Right forelimb (tissue), 1 donor: ENCODE results near the gene PDLIM5.

Experiments
- DNase-seq: peaks from one replicate; pipeline ENCODE4 v3.0.0-alpha.2; 2018

PDLIM5 gene

DNA sequence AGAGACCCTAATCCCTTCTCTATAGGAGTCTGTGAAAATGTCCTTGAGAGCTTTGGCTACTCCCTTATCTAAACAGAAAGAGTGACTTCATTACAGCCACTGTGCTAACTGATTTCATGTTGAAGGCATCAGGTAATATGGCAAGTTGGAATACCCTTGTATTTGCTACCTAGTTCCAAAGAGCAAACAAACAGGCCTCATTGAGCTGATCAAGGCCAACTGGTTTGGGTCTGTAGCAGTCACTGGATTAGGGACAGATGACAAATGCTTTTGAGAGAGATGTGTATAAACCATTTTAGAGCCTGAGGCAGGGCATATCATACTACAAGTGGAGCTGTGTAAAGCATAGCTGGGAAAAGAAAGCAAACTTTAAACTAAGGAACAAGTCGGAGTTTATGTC lies 22.9 kb upstream of the PDLIM5 start:
- no peak for DNase-seq

DNA sequence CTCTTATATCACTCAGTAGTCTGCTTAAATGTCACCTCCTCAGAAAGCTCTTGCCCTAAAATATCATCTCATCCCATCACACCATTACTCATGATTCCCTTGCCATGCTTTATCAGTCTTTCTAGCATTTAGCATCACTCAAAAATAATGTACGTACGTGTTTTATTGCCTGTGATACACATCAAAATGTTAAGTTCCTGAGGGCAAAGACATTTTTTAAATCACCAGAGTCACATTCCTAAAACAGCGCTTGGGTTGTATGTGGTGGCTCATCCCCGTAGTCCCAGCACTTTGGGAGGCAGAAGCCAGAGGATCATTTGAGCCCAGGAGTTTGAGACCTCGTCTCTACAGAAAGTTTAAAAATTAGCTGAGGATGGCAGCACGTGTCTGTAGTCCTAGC lies 21.3 kb upstream of the PDLIM5 start:
- DNase-seq = no peak

DNA sequence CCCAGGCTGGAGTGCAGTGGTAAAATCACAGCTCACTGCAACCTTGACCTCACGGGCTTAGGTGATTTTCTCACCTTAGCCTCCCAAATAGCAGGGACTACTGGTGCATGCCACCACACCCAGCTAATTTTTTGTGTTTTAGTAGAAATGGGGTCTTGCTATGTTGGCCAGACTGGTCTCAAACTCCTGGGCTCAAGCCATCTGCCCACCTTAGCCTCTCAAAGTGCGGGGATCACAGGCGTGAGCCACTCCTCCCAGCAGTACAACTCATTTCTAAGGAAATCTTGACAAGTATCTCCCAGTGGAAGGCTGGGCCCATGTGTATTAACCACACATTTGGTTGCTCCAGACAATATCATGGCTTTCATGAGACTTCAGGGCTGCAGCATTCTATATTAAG lies 20.4 kb upstream of the PDLIM5 start:
- DNase-seq = no peak

DNA sequence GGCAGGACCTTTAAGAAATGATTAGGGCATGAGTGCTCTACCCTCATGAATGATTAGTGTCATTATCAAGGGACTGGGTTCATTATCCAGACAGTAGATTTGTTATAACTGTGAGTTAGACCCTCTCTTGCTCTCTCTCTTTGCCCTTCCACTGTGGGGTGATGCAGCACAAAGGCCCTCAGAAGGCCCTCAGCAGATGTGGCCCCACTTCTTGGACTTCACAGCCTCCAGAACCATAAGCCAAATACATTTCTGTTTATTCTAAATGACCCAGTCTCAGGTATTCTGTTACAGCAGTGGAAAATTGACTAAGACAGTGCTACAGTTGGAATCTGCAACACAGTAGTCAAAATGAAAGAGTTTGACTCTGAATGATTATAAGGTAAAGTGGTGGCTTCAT lies 17.2 kb upstream of the PDLIM5 start:
- DNase-seq = no peak

DNA sequence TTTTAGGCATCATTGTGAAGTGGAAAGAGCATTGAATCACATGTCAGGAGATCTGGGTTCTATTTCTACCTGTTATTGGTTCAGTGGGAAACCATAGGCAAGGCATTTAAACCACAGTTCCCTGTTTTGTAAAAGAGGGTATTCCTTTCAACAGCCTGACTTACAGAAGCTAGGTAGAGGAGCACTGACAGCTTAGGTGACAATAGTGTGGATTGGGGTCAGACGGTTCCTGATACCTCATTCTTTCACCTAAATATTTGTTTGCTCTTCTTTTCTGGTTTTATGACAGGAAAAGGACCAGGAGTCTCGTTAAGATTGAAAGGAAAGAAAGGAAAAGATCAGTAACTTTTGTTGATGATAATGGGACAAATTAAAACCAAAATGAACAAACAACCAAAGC lies 15.9 kb upstream of the PDLIM5 start:
- DNase-seq = no peak

DNA sequence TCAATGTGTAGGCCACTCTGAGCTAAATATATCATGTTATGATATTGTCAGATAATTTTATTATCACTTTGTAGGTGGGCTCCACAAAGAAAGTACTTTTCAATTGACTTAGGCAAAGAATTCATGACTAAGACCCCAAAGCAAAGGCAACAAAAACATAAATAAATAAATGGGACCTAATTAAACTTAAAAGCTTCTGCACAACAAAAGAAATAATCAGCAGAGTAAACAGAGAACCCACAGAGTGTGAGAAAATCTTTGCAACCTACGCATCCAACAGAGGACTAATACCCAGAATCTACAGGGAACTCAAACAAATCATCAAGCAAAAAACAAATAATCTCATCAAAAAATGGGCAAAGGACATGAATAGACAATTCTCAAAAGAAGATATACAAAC lies 15.2 kb upstream of the PDLIM5 start:
- no peak for DNase-seq

DNA sequence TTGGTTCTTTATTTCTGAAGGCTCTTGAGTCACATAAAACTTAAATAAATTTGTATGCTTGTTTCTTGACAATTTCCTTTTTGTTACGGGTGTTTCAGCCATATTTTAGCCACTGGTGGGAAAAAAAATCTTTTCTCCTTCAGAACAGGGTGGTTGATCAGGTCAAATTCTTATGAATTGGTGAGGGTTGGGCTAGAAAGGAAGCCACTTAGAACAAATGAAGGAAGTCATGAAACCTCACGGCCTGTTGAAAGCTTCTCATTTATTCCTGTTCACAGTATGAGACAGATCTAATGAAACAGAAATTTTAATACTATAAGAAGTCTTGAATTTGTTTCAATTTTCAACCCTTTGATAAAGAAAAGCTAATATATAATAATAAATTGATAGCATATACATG lies 12.1 kb upstream of the PDLIM5 start:
- no peak for DNase-seq

DNA sequence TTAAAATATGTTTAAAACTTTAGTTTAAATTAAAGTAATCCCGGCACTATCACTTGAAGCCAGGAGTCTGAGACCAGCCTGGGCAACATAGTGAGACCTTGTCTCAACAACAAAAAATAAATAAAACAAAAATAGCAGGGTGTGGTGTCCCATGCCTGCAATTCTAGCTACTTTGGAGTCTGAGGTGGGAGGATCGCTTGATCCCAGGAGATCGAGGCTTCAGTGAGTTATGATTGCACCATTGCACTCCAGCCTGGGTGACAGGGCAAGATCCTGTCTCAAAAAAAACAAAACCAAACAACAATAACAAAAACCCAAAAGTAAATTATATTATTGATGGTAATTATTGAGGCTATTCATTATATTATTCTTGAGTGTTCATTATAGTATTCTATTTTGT lies 9.9 kb upstream of the PDLIM5 start:
- no peak for DNase-seq

DNA sequence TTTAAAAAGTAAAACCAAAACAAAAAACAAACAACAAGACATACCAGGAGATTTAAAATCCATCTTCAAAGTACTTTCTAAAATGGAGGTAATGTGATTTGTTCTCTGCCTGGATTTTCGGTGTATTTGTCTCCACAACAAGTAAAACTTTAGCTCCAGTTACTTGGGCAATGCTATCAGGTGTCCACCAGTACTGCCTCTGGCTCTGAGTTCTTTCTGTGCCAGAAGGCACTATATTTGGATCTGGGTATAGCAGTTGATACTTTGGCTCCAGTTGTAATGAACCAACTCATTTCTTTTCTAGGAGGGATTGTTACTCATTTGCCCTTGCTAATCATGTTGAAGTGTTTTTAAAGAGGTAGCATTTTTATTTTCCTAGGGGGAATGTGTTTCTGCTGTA lies 9.5 kb upstream of the PDLIM5 start:
- no peak for DNase-seq

DNA sequence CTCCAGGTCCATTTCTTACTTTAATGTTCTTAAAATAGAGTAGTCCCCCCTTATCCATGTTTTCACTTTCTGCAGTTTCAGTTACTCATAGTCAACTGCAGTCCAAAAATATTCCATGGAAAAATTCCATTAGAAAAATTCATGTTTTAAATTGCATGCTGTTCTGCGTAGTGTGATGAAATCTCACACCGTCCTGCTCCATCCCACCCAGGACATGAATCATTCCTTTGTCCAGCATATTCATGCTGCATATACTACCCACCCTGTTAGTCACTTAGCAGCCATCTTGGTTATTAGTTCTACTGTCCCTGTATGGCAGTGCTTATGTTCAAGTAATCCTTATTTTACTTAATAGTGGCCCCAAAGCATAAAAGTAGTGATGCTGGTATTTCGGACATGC lies 5.4 kb upstream of the PDLIM5 start:
- DNase-seq = no peak

DNA sequence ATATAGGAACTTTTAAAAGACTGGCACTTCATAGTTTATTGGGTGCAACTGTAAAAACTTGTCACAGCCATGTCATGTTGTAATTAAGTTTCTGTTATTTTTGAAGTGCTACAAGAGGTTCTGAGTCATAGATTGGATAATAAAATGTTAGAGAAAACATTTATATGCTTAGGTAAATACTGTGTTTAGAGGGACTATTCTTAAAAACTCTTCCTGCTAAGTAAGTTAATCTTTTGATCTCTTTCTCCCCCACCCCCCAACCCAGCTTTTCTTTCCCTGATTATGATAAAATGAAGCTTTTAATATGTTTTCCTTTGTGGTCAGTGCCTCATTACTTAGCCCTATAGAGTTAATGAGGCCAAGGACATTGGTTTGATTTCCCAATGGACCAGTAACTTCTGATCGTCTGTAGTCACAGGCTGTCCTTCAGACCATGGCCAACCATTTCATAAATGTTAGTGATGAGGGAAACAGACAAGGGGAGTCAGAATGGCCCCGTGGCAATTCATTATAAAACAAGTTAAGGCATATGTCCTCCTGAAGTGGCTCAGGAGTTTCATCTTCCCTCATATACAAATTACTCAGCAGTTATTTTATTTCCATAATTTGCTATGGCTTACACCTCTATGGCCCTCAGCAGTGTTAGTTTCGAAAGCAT lies 3.9 kb upstream of the PDLIM5 start:
- DNase-seq = no peak

DNA sequence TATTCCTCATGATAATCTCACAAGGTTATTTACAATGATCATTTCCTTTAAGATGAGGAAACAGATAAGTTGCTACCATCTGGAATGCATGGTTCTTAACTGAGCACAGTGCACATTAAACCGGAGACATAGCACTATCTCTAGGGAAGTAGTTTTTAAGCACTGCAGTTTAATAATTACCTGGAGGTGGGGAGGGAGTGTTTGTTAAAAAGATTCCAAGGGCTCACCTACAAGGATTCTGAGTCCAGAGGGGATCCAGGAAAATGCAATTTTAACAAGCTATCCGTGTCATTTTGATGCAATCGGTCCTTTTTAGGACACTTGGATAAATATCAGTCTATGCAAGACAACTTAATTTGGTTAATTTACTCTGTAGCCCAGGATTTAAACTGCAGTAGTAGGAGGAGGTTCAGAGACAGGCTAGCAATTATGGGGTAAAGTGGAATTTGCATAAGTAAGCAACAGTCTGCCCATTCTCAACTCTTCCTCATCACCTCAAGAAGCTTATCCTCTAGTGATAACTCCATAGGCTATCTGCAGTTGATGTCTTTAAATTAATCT lies 2.8 kb upstream of the PDLIM5 start:
- DNase-seq = no peak

DNA sequence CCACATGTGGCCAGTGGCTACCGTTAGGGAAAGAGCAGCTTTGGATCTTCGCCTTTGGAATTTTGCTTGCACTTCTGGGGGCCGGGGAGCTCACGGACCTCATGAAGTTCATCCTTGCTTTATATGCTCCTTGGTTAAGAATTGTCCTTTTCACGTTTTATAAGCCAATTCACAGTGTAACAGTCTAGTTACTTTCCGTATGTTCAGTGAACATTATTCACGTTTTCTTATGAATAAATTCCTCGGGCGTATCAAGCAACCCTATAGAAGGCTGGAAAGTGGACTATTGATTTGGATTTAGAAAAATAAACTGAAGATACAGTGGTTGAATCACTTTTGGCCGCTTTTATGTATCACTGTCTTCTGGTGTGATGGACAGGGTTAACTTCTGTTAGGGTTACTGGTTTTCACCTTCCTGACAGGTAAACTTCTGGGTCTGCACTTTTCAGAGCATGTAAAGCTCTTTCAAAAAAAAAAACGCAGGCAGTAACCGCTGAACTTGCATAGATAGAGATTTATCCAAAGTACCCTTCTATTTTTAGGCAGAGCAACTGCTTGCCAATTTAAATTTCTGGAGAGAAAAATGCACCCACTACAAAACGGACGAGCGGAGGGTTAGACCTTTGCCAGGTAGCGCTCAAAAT lies 569 bp upstream of the PDLIM5 start:
- DNase-seq = no peak

DNA sequence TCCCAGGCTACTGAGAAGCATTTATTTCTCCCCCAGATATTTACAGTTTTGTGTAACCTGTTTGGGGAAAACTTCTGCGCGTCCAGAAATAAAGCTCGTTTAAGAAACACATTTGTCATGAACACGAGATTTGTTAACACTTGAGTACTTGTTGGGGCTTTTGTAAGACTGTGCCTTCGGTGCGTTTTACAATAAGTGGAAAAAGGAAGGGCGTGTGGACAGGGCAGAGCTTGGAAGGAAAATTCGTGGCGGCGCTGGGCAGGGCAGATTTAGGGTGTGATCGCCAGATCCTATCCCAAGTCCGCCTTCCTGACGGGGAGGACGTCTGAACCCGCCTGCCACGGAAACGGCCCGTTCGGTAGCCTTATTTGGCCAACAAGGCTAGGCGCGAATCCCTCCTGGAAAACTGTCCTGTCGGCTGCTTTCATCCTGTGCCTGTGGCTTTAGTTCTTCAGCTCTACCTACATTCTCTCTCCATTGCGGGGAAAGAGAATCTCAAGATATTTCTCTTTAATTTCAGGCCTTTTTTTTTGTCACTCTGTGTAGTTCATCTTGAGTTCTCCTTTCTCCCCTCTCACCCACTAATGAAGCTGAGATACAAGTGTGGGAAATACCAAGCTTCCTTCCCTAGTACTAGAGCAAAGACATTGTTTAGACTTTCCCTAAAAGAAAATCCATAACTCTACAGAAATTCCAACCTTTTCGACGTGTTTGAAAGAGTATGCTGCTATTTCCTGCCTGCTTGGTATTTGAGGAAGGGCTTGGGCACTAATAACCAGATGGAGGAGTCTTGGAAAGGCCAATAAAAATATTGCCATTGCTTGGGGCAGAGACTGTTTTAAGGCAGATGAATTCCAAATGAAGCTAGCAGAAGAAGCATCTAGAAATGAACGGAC lies 982 bp downstream of the PDLIM5 start:
- peak; percentile 80 for DNase-seq

DNA sequence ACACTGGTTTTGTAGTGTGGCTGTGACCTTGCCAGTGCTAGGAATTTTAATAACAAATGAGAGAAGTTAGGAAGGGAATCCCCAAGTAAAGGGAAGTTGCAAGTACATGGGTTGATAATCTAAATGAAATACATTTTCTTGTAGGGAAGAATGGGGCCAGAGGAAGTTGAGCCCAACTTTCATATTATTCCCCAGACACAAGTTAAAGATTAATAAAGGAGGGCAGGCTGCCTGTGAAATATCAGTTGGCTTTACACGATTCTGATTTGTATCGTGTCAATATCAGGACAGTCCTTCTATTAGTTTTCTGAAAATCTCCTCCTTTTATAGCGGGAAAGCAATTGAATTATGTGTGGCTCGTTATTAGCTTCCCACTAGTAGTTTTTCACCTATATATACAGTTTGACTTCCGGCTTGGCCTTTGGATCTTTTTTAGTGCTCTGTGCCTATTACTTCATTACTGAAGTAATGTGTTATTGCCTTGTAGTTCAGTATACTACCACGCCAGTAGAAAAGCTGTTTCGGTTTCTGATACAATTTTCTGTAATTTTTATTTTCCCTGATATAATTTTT lies 1.7 kb downstream of the PDLIM5 start:
- no peak for DNase-seq

DNA sequence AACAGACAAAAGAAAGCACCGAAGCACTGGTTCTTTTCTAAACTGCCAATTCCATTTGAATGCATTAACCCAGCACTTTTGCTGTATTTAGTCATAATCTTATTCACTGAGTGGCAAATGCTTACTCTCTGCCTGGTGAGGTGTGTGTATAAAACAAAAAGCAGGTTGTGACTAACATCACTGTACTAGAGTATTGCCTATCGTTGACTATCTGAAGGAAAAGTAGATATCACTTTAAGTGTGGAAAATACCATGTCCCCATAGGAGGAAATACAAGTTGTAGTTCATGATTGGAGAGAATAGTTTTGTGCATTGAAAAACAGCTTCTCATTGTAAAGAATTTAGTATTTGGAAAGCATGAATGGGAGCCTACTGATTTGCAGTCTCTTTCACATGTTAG lies 2.7 kb downstream of the PDLIM5 start:
- DNase-seq = no peak

DNA sequence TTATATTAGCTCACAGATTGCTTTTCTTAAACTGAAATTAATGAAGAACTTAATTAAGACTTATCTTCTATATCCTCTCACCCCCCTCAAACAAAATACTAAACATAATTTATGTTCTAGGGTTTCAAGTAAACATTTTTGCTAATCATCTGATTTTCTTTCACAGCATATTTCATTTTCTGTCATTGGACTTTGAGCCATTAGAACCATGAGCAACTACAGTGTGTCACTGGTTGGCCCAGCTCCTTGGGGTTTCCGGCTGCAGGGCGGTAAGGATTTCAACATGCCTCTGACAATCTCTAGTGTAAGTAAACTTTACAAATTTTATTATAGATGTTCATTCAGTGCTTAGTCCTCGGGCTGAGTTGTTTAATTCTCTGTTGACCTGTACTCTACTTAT lies 3.3 kb downstream of the PDLIM5 start:
- no peak for DNase-seq

DNA sequence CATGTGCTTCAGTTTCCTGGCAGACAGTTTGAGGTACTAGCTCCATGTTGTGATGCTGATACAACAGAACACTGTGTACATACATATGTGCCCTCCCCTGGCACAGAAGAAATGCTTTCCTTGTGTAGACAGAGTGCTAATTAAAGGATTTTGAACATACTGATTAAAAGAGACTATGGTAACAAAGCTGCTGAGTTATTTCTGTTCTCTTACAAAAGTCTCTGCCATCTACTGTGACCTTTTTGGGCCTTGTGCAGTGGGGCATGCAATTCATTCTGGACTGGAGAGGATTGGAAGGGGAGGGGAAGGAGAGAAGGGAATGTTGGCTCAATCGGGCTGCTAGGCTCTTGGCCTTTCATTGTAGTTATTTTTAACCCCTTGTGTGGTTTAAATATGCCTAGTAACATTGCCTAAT lies 6.0 kb downstream of the PDLIM5 start:
- no peak for DNase-seq

DNA sequence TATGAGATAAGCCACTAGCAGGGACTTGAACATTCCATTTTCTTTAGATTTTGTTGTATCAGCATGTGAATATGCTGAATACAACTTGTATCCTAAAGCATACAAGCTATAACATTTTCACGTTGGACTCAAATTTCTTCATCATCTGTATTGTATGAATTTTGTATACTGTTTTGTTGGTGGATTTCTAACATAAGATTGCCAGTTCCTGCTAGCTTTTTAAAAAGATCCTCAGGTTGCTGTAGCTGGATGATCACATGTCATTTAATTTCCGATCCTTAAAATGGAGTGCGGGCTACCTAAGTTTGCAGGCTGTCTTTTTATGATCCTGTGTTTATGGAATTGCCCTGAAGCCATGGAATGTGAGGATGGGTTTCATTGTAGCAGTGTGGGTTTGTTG lies 6.9 kb downstream of the PDLIM5 start:
- no peak for DNase-seq

DNA sequence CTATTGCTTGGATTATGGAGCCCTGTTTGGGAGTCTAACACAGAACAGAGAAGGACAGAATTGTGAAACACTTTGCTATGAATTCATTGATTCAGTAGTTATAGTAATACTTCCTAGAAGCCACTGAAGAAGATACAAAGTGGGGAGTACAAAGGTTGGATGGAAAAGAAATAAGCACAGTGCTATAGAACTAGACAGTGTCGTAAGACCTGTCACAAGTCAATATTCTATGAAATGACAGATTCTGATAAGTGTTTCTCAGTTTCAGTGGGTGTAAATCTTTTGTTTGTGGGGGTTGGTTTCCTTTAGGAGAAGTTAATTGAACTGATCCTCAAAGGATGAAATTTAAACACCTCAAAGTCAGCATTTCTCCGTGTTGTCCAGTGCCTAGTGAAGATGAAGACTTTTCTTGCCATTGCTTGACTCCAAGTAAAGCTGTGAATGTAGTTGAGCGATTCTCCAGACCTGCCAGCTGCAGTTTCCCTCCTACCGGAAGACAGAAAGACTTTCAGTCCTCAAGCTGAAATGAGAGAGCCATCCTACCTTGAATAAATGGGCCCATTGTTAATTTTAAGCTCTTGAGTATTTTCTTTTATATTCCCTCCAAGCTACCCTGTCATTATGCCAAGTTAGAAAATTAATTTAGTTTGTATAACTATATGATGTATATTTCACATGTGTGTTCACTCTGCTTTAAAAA lies 7.9 kb downstream of the PDLIM5 start:
- no peak for DNase-seq

DNA sequence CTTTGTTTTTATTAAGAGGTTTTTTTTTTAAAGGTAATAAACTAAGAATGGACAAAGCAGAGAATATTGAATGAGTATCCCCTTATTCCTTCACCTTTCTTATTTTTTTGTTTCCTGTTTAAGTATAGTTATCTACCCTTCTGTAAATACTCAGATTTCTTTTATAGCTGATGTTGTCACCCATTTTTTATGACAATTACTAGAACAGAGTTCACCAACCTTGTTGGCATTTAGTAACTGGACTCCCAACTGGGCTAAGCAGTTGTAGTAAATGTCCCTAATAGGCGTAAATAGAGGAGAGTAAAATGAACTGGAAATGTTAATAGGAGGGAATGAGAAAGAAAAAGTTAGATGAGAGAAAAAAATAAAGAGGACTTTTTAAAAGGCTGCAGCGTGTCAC lies 9.8 kb downstream of the PDLIM5 start:
- DNase-seq = no peak

DNA sequence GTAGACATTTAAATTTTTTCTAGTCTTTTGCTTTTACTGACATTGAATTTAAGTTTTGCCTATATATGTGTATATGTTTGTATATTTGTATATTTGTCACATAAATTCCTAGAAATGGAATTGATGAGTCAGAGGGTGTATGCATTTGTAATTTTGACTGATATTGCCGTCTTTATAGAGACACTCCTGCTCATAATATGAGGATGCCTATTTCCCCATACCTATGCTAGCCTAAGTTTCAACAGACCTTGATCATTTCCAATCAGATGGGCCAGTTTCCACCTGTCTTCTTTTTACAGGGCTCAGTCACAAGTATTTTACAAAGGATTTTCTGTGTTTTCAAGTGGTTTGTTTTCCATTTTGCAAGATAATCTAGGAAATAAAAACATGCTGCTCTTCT lies 10.8 kb downstream of the PDLIM5 start:
- no peak for DNase-seq

DNA sequence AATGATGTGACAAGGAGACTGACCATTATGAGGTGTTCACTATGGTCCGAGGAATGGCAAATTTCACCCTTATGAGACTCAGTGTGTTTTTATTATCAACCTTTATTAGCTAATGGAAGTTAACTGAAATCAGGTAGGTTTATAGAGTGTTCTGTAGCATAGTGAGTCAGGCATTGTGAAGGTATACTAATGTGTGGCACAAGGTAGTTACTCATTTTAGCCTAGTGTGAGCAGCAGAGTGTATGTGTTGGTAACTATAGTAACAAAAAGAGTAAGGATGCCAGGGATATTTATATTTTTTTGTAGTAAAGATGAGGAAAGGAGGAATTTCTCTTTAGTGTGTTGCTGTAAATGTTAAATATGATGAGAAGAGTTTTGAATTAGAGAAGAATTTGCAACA lies 12.0 kb downstream of the PDLIM5 start:
- DNase-seq = no peak
